Adrenal gland (tissue), 12 donors: ENCODE measurements around the gene IKZF2. TPM values are rescaled to one million over a fixed set of nuclear protein-coding genes. Genes with fewer than 3 reads are reported as not detected.
A peak's percentile ranks its signal among the peaks of the same experiment; 100 is the strongest.

Experiments used
- DNase-seq, 7 donors: peaks; one replicate each; pipeline ENCODE4 v3.0.0-alpha.2; 2019 to 2020
- H3K27ac ChIP-seq, 5 donors: fragments of 200-600 bp; sonication (generic) in 4 of 5; 1 replicate in 3 of 5; 2 replicates in 2 of 5; pipeline versions ENCODE4 v1.5.1 to v1.8.0; 2016 to 2020; ENCODE audit warnings: mild to moderate bottlenecking in 1 of 5
- H3K27me3 ChIP-seq: fragments of 200-600 bp; 2 replicates; pipeline ENCODE4 v1.8.0; 2021
- H3K36me3 ChIP-seq, 2 donors: fragments of 200-600 bp; replicated peaks in 1 of 2; 1 replicate in 1 of 2; 2 replicates in 1 of 2; pipeline versions ENCODE4 v1.5.1 to v1.8.0; 2018 to 2022
- H3K4me1 ChIP-seq, 2 donors: fragments of 200-600 bp; replicated peaks in 1 of 2; 1 replicate in 1 of 2; 2 replicates in 1 of 2; pipeline versions ENCODE4 v1.5.1 to v1.8.0; 2018 to 2021
- H3K4me3 ChIP-seq, 4 donors: fragments of 200-600 bp; sonication (generic) in 3 of 4; one replicate each; pipeline ENCODE4 v1.5.1; 2016 to 2018
- H3K9me3 ChIP-seq, 3 donors: fragments of 200-600 bp; sonication (generic) in 1 of 3; replicated peaks in 1 of 3; 1 replicate in 2 of 3; 2 replicates in 1 of 3; pipeline versions ENCODE4 v1.5.1 to v1.8.0; 2016 to 2021
- CTCF ChIP-seq, 6 experiments: fragments of 450-650 bp in 4 of 6; fragments of 200-600 bp in 2 of 6; sonication (generic) in 1 of 6; IDR thresholded peaks; 1 replicate in 5 of 6; 2 replicates in 1 of 6; pipeline versions ENCODE4 v1.5.1 to v1.8.0; 2016 to 2021; ENCODE audit warnings: antibody characterized with exemption in 6 of 6, mild to moderate bottlenecking in 2 of 6, moderate library complexity in 1 of 6
- POLR2A ChIP-seq, 2 donors: fragments of 450-650 bp; IDR thresholded peaks; one replicate each; pipeline ENCODE4 v1.6.1; 2017; ENCODE audit warnings: antibody characterized with exemption in 2 of 2, mild to moderate bottlenecking in 2 of 2, moderate library complexity in 1 of 2
- WGBS, 4 donors: extraction: QIAGEN DNeasy Blood & Tissue Kit in 2 of 4; methylation state at CpG; one replicate each; pipeline versions ENCODE4 v1.1.5 to v1.1.7; 2013 to 2017; 5-methylcytosine and 5-hydroxymethylcytosine counted together
- intact Hi-C, 2 donors: fragments of 100-400 bp; cut with DNase I; formaldehyde crosslinking; loops; one replicate each; pipeline versions ENCODE4 v1.14.1 to v1.15.0; 2022 to 2023
- polyA plus RNA-seq, 3 donors: library from polyadenylated mRNA; stranded (reverse); fragments of 200-250 nt in 2 of 3; fragments of 350-450 nt in 1 of 3; fragmentation: Illumina TruSeq in 1 of 3; extraction: RNeasy Lipid Tissue Mini Kit (QIAGEN cat#74804) in 1 of 3; gene quantifications; one replicate each; pipeline ENCODE4 v1.2.3, GENCODE V29; 2013 to 2014
- total RNA-seq, 9 donors: library from RNA; depleted of rRNA in 4 of 9; stranded (reverse); fragments of >200 nt in 4 of 9; fragments of 120-200 nt in 1 of 9; fragmentation: NEBNext Ultra II Directional in 1 of 9; extraction: Animal tissue kit (Norgen Biotek cat#: 25700) in 1 of 9; gene quantifications; one replicate each; pipeline versions ENCODE4 v1.1.0 to v1.2.4, GENCODE V29; 2013 to 2023
- donor health status: healthy with polysubstance abuse.
- donor health status: Bipolar disorder and iron deficiency.
- donor health status: DM: yes; HTN: yes; CAD: no.
- donor health status: DM: no; HTN: no; CAD: no.
- donor health status: DM: no; HTN: no; CAD: no.
- donor health status: DM: yes; HTN: yes; CAD: no.

IKZF2 gene
- total and polyA plus RNA-seq, 12 donors: 0.44 to 18.9 (median 8.0) TPM

DNA sequence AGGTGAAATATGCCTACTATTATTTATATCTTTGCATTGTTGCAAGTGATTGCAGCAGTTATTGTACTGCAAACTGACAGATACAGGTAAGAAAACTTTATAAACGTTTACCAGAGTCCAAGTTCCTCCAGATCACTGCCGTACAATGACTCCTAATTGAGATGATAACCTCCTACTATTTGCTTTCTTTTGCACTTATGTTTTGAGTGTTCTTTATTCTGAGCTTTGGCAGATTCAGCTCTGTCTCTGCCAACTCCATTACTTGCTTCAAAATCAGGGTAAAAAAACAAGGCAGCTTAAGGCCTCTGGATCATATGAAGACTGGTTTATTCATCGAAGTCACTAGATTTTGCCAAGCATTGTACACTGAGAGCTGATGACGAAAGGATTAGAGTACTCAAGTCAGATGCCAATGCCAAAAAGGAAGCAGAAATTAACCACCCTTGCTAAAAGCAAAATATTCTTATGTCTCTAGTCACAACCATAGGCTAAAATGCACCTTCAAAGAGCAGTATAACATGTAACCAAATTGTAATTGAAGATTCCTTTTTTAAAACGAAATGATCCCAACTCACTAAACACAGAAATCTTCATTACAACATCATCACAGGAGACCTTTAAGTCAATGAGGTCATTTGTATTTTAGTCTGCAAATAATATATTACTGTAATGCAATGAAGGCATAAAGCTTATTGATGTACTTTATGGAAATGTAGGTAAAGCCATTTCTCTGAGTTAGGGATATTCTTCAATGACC, 10.5 kb upstream of the IKZF2 start:
- WGBS, 4 donors: 57 to 68% (median 64%) methylated on average over 5 of the region's 5 CpGs
- TF ChIP-seq CTCF (IDR thresholded peaks at IDR 0.05) (no peak), POLR2A (IDR thresholded peaks at IDR 0.05) (no peak)
- Histone ChIP-seq H3K9me3 (no peaks in the 10 kb centered on the region), H3K4me1 (no peaks in the 10 kb centered on the region), H3K36me3 (no peaks in the 10 kb centered on the region), H3K27me3 (no peaks in the 10 kb centered on the region), H3K4me3 (no peak overlapping the region), H3K27ac (no peak overlapping the region)
- intact Hi-C loops: no loop called here
- no peak for DNase-seq

GRCh38 chr2:213159768-213160167, 8.4 kb upstream of the IKZF2 start:
- TF ChIP-seq CTCF (IDR thresholded peaks at IDR 0.05) (no peak), POLR2A (IDR thresholded peaks at IDR 0.05) (no peak)
- H3K9me3 ChIP-seq: no peaks in the 10 kb centered on the region
- no peaks in the 10 kb centered on the region for H3K36me3 ChIP-seq
- WGBS, 4 donors: 79 to 90% (median 86%) methylated on average over 2 of the region's 2 CpGs
- H3K4me3 ChIP-seq: no peak overlapping the region
- H3K27me3 ChIP-seq: no peaks in the 10 kb centered on the region
- no peak for DNase-seq
- no peak overlapping the region for H3K27ac ChIP-seq
- intact Hi-C loops: no loop called here
- no peaks in the 10 kb centered on the region for H3K4me1 ChIP-seq

GRCh38 chr2:213157242-213157641, 5.8 kb upstream of the IKZF2 start:
- 65 to 75% (median 69%) methylated on average over 3 of the region's 3 CpGs for WGBS, 4 donors
- peaks cover 6 to 7% of the 10 kb centered on the region in 2 donors for H3K4me1 ChIP-seq
- H3K4me3 ChIP-seq: no peak overlapping the region
- H3K27me3 ChIP-seq: no peaks in the 10 kb centered on the region
- no peaks in the 10 kb centered on the region for H3K9me3 ChIP-seq
- no peak overlapping the region for H3K27ac ChIP-seq
- no peak for DNase-seq
- no peaks in the 10 kb centered on the region for H3K36me3 ChIP-seq
- no peak for TF ChIP-seq POLR2A (IDR thresholded peaks at IDR 0.05)
- intact Hi-C loops: no loop called here

DNA sequence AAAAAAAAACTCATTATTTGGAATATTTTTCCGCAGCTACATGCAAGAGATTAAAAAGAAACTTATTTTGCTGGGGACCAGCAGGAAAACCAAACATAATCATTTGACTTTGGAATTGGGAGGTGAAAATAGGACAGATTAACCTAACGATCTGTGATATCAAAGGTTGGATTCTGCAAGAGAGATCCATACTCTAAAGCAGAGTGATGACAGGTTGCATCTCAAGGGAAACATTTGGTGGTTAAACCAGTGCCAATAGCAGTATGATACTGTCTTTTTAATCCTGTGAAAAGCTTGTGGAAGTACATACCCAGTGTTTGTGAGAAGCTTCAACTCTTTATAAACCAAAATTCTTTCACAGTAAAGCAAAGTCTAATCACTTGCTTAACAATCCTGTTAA, 5.3 kb upstream of the IKZF2 start:
- no peak overlapping the region for H3K27ac ChIP-seq
- H3K36me3 ChIP-seq: no peaks in the 10 kb centered on the region
- H3K27me3 ChIP-seq: no peaks in the 10 kb centered on the region
- H3K9me3 ChIP-seq: no peaks in the 10 kb centered on the region
- peaks cover 6 to 7% of the 10 kb centered on the region in 2 donors for H3K4me1 ChIP-seq
- intact Hi-C loops: no loop called here
- TF ChIP-seq CTCF (IDR thresholded peaks at IDR 0.05) (no peak), POLR2A (IDR thresholded peaks at IDR 0.05) (no peak)
- DNase-seq: no peak
- WGBS, 4 donors: 71 to 83% (median 76%) methylated on average over 2 of the region's 2 CpGs
- no peak overlapping the region for H3K4me3 ChIP-seq

DNA sequence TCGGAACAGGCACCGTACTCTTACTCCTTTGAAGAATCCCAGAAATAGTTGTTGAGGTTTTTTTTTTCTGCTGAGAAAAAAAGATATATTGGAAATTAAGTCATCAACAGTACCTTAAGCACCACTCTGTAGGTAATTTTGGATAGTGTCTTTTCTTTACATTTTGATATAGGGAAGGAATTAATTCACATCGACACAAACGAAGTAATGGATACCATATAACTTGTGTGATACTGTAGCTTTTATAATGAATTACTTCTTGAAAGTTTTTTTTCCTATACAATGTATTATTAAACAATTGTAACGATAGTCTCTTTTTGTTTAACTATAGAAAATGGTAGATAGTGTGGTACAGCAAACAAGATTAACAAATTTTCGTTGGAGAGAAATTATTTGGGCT, 1.5 kb upstream of the IKZF2 start:
- TF ChIP-seq POLR2A (IDR thresholded peaks at IDR 0.05) (no peak), CTCF (IDR thresholded peaks at IDR 0.05) (no peak)
- WGBS, 4 donors: 50 to 58% (median 54%) methylated on average over 6 of the region's 6 CpGs
- H3K4me1 ChIP-seq: peaks cover 6 to 20% of the 10 kb centered on the region in 2 donors
- H3K27me3 ChIP-seq: no peaks in the 10 kb centered on the region
- no peak for DNase-seq
- H3K4me3 ChIP-seq: peak overlapping the region in 2 of 4 donors; percentile 92 to 100
- no peaks in the 10 kb centered on the region for H3K9me3 ChIP-seq
- intact Hi-C loops: loop anchor here (5.0 kb wide), 2 partner anchors 376 to 466 kb away; no protein-coding TSS in a partner anchor
- H3K27ac ChIP-seq: peak overlapping the region in 3 of 5 donors; percentile 95 to 97 (median 96)
- no peaks in the 10 kb centered on the region for H3K36me3 ChIP-seq
